HepG2 (cell line): ENCODE data around the gene DDT.

ENCODE experiments used
- FOXJ3 ChIP-seq: sonication (generic); formaldehyde crosslinking; IDR thresholded peaks from 2 replicates; pipeline ENCODE4 v1.4.0; 2020; ENCODE audit warnings: missing genetic modification reagents, mild to moderate bottlenecking, borderline replicate concordance
- SOX13 ChIP-seq, 3 experiments: fragments of 450-650 bp in 1 of 3; sonication (generic) in 1 of 3; formaldehyde crosslinking in 1 of 3; IDR thresholded peaks in 2 of 3; conservative IDR thresholded peaks in 1 of 3; 2 replicates each; pipeline versions ENCODE4 v1.5.0 to v1.6.1; 2016 to 2020; ENCODE audit warnings: antibody characterized with exemption in 1 of 3, mild to moderate bottlenecking in 1 of 3, missing compliant biosample characterization in 1 of 3, missing genetic modification reagents in 1 of 3, moderate library complexity in 1 of 3
- TRIM24 ChIP-seq: sonication (generic); formaldehyde crosslinking; IDR thresholded peaks from 2 replicates; pipeline ENCODE4 v1.8.0; 2022; ENCODE audit warnings: mild to moderate bottlenecking, missing genetic modification reagents
- ZNF468 ChIP-seq: sonication (generic); formaldehyde crosslinking; IDR thresholded peaks from 2 replicates; pipeline ENCODE4 v1.8.0; 2022; ENCODE audit warnings: mild to moderate bottlenecking, moderate library complexity, missing genetic modification reagents
- ZNF558 ChIP-seq: sonication (generic); formaldehyde crosslinking; IDR thresholded peaks from 2 replicates; pipeline ENCODE4 v1.9.0; 2022; ENCODE audit warnings: mild to moderate bottlenecking, missing genetic modification reagents, borderline replicate concordance
- TF ChIP-seq, protein P1 (sequence below): sonication (generic); formaldehyde crosslinking; IDR thresholded peaks from 2 replicates; pipeline ENCODE4 v1.5.0; 2020; ENCODE audit warnings: mild to moderate bottlenecking, missing genetic modification reagents, moderate library complexity

DNA sequence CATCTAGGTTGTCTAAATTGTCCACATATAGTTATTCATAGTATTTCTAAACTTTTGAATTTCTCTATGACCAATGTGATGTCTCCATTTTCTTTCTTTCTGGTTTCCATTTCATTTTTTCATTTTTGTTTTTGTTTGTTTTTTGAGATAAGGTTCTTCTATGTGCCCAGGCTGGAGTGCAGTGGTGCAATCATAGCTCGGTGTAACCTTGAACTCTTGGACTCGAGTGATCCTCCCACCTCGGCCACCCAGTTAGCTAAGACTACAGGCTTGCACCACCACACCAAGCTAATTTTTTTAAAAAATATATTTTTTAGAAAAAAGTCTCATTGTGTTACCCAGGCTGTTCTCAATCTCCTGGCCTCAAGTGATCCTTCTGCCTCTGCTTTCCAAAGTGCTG lies 22.9 kb upstream of the DDT start:
- TF ChIP-seq FOXJ3 (CRISPR knock-in tag) (no peak), ZNF468 (CRISPR knock-in tag) (no peak), TRIM24 (CRISPR knock-in tag) (no peak), SOX13 (IDR thresholded peaks at IDR 0.05) (no peak), SOX13 (CRISPR knock-in tag; conservative IDR thresholded peaks at IDR 0.05 in 1 of 2, IDR thresholded peaks at IDR 0.05 in 1 of 2) (peak in 1 of 2 experiments; percentile 73; a peak in 2 of 4 replicates), ZNF558 (CRISPR knock-in tag) (no peak)
- TF ChIP-seq, protein P1, sequence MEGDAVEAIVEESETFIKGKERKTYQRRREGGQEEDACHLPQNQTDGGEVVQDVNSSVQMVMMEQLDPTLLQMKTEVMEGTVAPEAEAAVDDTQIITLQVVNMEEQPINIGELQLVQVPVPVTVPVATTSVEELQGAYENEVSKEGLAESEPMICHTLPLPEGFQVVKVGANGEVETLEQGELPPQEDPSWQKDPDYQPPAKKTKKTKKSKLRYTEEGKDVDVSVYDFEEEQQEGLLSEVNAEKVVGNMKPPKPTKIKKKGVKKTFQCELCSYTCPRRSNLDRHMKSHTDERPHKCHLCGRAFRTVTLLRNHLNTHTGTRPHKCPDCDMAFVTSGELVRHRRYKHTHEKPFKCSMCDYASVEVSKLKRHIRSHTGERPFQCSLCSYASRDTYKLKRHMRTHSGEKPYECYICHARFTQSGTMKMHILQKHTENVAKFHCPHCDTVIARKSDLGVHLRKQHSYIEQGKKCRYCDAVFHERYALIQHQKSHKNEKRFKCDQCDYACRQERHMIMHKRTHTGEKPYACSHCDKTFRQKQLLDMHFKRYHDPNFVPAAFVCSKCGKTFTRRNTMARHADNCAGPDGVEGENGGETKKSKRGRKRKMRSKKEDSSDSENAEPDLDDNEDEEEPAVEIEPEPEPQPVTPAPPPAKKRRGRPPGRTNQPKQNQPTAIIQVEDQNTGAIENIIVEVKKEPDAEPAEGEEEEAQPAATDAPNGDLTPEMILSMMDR (CRISPR knock-in tag): no peak
